ENCODE results near the gene ACACB. TPM values are rescaled to one million over a fixed set of nuclear protein-coding genes. Genes with fewer than 3 reads are reported as not detected.

ACACB gene
- polyA plus RNA-seq, 2 of the 4 experiments (the other 2 are of a cell fraction) = 6.8 to 7.6 TPM

- TF ChIP-seq RFX5 (IDR thresholded peaks at IDR 0.05) (no peak), HOXB13 (CRISPR knock-in tag; IDR thresholded peaks at IDR 0.05; ENCODE audit: low read depth) (no peak), PBX3 (IDR thresholded peaks at IDR 0.05) (no peak)
- H3K4me3 ChIP-seq = no peak overlapping the region
- H3K27ac ChIP-seq = no peak overlapping the region; a peak in 1 of 6 replicates
- 91% methylated on average over 17 of the region's 17 CpGs for WGBS (ENCODE audit: missing lambda C conversion rate)
- DNase-seq (ENCODE audit: low read depth in 1 of 2, low spot score in 1 of 2) (no peak), ATAC-seq (no peak), FAIRE-seq (no peak)
- POLR2A ChIA-PET = no interaction called here
- H3K9me3 ChIP-seq = no peaks in the 10 kb centered on the region
- H3K4me1 ChIP-seq = peaks cover 29% of the 10 kb centered on the region
- CTCF ChIA-PET = interaction anchor here (0.8 to 1.0 kb wide), 2 partner anchors 68 to 89 kb away, joined by 3 to 4 read pairs; no protein-coding TSS in a partner anchor
- H3K4me2 ChIP-seq = no peak overlapping the region
Observed at GRCh38 chr12:109201496-109201885, 85.1 kb downstream of the ACACB start.

GRCh38 chr12:109202770-109203169, 86.4 kb downstream of the ACACB start:
- peaks cover 17% of the 10 kb centered on the region for H3K4me1 ChIP-seq
- POLR2A ChIA-PET = no interaction called here

More at GRCh38 chr12:109202770-109203169, 86.4 kb downstream of the ACACB start:
- Histone ChIP-seq H3K9me3 (no peaks in the 10 kb centered on the region), H3K4me3 (no peak overlapping the region), H3K4me2 (no peak overlapping the region), H3K27ac (no peak overlapping the region)
- FAIRE-seq (no peak), DNase-seq (ENCODE audit: low read depth in 1 of 2, low spot score in 1 of 2) (no peak), ATAC-seq (no peak)
- CTCF ChIA-PET = interaction anchor here (1.0 kb wide), 1 partner anchor 41 kb away, joined by 3 read pairs; no protein-coding TSS in a partner anchor
- no peak for TF ChIP-seq MAZ (IDR thresholded peaks at IDR 0.05; ENCODE audit: borderline replicate concordance, low read depth, low read length)
- TF ChIP-seq CBX8 (IDR thresholded peaks at IDR 0.05) = no peak
- no peak for TF ChIP-seq CBX2 (IDR thresholded peaks at IDR 0.05; ENCODE audit: borderline replicate concordance, low read depth)
- TF ChIP-seq CHD4 (IDR thresholded peaks at IDR 0.05; ENCODE audit: borderline replicate concordance) = no peak
- TF ChIP-seq FOSB (CRISPR knock-in tag; IDR thresholded peaks at IDR 0.05) = no peak
- no peak for TF ChIP-seq TP53 (CRISPR knock-in tag; IDR thresholded peaks at IDR 0.05)
- TF ChIP-seq REST (IDR thresholded peaks at IDR 0.05) = no peak
- TF ChIP-seq ELK1 (IDR thresholded peaks at IDR 0.05; ENCODE audit: low read depth, low read length) = no peak
- TF ChIP-seq E2F6 (IDR thresholded peaks at IDR 0.05; ENCODE audit: borderline replicate concordance, low read depth) = no peak
- WGBS (ENCODE audit: missing lambda C conversion rate) = 93% methylated on average over 3 of the region's 3 CpGs
